NCI-H2029 (cell line): ENCODE measurements around the gene BCL11A.

ENCODE experiments used
- DNase-seq: peaks from one replicate; lab custom pipeline; 2025; lab: John Stamatoyannopoulos, UW

Gene BCL11A

GRCh38 chr2:60484133-60484645 is 69.3 kb downstream of the BCL11A start:
- DNase-seq: no peak

- no peak for DNase-seq
These were observed 70.1 kb downstream of the BCL11A start for GRCh38 chr2:60483401-60483800.

- no peak for DNase-seq
These were observed 71.2 kb downstream of the BCL11A start for GRCh38 chr2:60482222-60482621.

- no peak for DNase-seq
These were observed 72.2 kb downstream of the BCL11A start for GRCh38 chr2:60481257-60481656.

- no peak for DNase-seq
These were observed 73.2 kb downstream of the BCL11A start for GRCh38 chr2:60480089-60480773.

GRCh38 chr2:60479226-60480088 is 74.0 kb downstream of the BCL11A start:
- DNase-seq: no peak

GRCh38 chr2:60478660-60479059 is 74.8 kb downstream of the BCL11A start:
- DNase-seq: no peak

GRCh38 chr2:60476206-60476954 is 77.1 kb downstream of the BCL11A start:
- peak; percentile 38 for DNase-seq

- no peak for DNase-seq
These were observed 78.2 kb downstream of the BCL11A start for GRCh38 chr2:60475123-60475830.

- DNase-seq: no peak
These were observed 79.2 kb downstream of the BCL11A start for GRCh38 chr2:60474301-60474700.

GRCh38 chr2:60473546-60473945 is 79.9 kb downstream of the BCL11A start:
- no peak for DNase-seq

GRCh38 chr2:60472663-60473289 is 80.7 kb downstream of the BCL11A start:
- DNase-seq: no peak

GRCh38 chr2:60472041-60472440 is 81.4 kb downstream of the BCL11A start:
- no peak for DNase-seq

GRCh38 chr2:60470340-60470739 is 83.1 kb downstream of the BCL11A start:
- DNase-seq: peak; percentile 8

- no peak for DNase-seq
These were observed 83.7 kb downstream of the BCL11A start for GRCh38 chr2:60469536-60470317.

GRCh38 chr2:60468382-60469085 is 84.9 kb downstream of the BCL11A start:
- DNase-seq: no peak

- no peak for DNase-seq
These were observed 87.2 kb downstream of the BCL11A start for GRCh38 chr2:60466161-60466702.

- no peak for DNase-seq
These were observed 87.7 kb downstream of the BCL11A start for GRCh38 chr2:60465736-60466135.

GRCh38 chr2:60463249-60463648 is 90.2 kb downstream of the BCL11A start:
- DNase-seq: no peak
